Measurements from ENCODE around the gene COX10. TPM values are rescaled to one million over a fixed set of nuclear protein-coding genes. Genes with fewer than 3 reads are reported as not detected.

Gene COX10
- total RNA-seq, 2 donors from 2014 or later: 20.8 to 46.1 TPM

DNA sequence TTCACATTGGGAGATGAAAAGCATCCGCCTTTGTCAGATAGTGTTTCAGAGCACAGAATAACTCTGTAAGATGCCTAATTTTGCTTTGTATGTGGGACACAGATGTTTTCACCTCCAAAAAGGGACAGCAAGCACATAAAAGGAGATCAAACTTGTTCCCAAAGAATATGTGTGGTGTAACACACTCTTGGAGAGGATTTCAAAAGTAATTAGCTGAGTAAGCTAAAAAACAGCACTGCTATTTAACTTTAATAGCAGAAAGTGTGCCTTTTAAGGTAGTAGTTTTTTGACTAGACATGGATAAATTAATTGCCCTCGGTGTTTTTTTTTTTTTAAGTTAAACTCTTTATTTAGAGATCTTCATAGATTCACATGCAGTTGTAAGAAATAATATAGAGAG lies 65.2 kb downstream of the COX10 start:
- Histone ChIP-seq H3K27me3 (peaks cover 0 to 4% of the 10 kb centered on the region in 2 donors), H3K9me3 (no peaks in the 10 kb centered on the region), H3K27ac (no peak overlapping the region), H3K36me3 (replicated peaks in 1 of 2; ENCODE audit: insufficient read depth in 1 of 2, low read depth in 2 of 2) (no peaks in the 10 kb centered on the region), H3K4me1 (no peaks in the 10 kb centered on the region), H3K4me3 (no peak overlapping the region)
- intact Hi-C loops (cut with DNase I): no loop called here
- TF ChIP-seq POLR2A (IDR thresholded peaks at IDR 0.05): no peak
- TF ChIP-seq CTCF (IDR thresholded peaks at IDR 0.05): no peak
- 82 to 89% methylated on average over 2 of the region's 2 CpGs for WGBS, 2 donors
- DNase-seq (no peak), ATAC-seq (no peak)

DNA sequence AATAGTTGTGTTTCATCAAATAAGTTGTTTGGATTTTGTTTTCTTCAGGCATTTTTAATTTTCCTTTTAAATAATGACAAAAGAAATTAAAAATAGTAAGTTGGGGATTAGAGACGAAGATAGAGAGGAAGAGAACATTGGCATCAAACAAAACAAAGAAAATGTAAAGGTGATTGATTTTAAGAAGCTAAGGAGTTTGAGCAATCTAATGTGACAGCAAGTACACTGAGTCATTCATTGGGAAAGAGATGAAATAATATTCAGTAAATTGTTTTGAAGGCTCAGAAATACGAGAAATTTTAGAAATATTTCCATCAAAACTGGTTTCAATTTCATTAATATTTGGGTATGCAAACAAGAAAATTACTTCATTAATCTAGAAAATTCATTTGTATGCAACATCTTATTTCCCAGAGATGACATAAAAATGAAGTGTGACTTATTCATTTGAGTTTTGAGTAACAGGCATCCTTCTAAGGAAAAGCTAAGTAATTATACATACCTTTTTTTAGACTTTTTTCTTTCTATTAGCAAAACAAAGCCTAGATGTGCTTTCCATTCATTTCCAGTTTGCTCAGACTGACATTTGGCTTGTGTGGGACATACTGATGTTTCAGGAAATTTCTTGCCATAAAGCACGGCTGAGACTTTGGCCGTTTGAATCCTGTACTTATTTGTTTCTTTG lies 66.7 kb downstream of the COX10 start:
- 87 to 88% methylated on average over 4 of the region's 4 CpGs for WGBS, 2 donors
- TF ChIP-seq CTCF (IDR thresholded peaks at IDR 0.05): no peak
- TF ChIP-seq POLR2A (IDR thresholded peaks at IDR 0.05): no peak
- Histone ChIP-seq H3K9me3 (no peaks in the 10 kb centered on the region), H3K27me3 (peaks cover 0 to 4% of the 10 kb centered on the region in 2 donors), H3K4me3 (no peak overlapping the region), H3K36me3 (replicated peaks in 1 of 2; ENCODE audit: insufficient read depth in 1 of 2, low read depth in 2 of 2) (no peaks in the 10 kb centered on the region), H3K4me1 (no peaks in the 10 kb centered on the region), H3K27ac (no peak overlapping the region)
- intact Hi-C loops (cut with DNase I): no loop called here
- ATAC-seq: no peak
- DNase-seq: no peak

DNA sequence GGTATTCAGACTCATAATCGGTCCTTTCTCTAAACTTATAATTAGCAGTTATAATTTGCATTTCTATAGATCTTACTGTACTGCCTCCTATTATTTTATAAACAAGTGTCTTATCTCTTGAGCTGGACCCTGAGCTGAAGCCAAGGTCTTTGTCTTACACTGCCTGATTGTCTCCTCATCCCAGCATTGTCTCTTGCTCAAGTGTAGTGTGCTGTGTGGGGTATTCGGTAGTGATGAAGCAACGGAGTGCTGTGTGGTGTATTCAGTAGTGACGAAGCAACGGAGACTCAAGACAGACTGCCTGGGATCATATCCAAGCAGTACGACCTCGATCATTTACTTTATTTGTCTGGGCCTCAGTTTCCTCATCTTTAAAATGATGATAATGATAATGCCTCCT lies 69.3 kb downstream of the COX10 start:
- Histone ChIP-seq H3K27me3 (peaks cover 0 to 4% of the 10 kb centered on the region in 2 donors), H3K4me1 (peaks cover 4% of the 10 kb centered on the region), H3K9me3 (no peaks in the 10 kb centered on the region), H3K27ac (no peak overlapping the region), H3K4me3 (no peak overlapping the region), H3K36me3 (replicated peaks in 1 of 2; ENCODE audit: insufficient read depth in 1 of 2, low read depth in 2 of 2) (no peaks in the 10 kb centered on the region)
- intact Hi-C loops (cut with DNase I): no loop called here
- TF ChIP-seq CTCF (IDR thresholded peaks at IDR 0.05) (no peak), POLR2A (IDR thresholded peaks at IDR 0.05) (no peak)
- WGBS, 2 donors: 92% methylated on average over 7 of the region's 7 CpGs
- DNase-seq (no peak), ATAC-seq (no peak)

- ATAC-seq (peak; percentile 33), DNase-seq (peak; percentile 26 to 70 (median 53))
- H3K4me3 ChIP-seq: no peak overlapping the region
- WGBS, 2 donors: 28 to 33% methylated on average over 3 of the region's 3 CpGs
- no peaks in the 10 kb centered on the region for H3K36me3 ChIP-seq (replicated peaks in 1 of 2; ENCODE audit: insufficient read depth in 1 of 2, low read depth in 2 of 2)
- intact Hi-C loops (cut with DNase I): no loop called here
- no peaks in the 10 kb centered on the region for H3K27me3 ChIP-seq
- peaks cover 7% of the 10 kb centered on the region for H3K4me1 ChIP-seq
- no peaks in the 10 kb centered on the region for H3K9me3 ChIP-seq
- TF ChIP-seq POLR2A (IDR thresholded peaks at IDR 0.05): no peak
- no peak for TF ChIP-seq CTCF (IDR thresholded peaks at IDR 0.05)
- no peak overlapping the region for H3K27ac ChIP-seq
These were observed 74.4 kb downstream of the COX10 start for GRCh38 chr17:14143688-14144087.

- 81 to 86% methylated on average over 4 of the region's 4 CpGs for WGBS, 2 donors
- Histone ChIP-seq H3K9me3 (no peaks in the 10 kb centered on the region), H3K4me3 (no peak overlapping the region), H3K27ac (no peak overlapping the region), H3K4me1 (peaks cover 7% of the 10 kb centered on the region), H3K36me3 (replicated peaks in 1 of 2; ENCODE audit: insufficient read depth in 1 of 2, low read depth in 2 of 2) (no peaks in the 10 kb centered on the region), H3K27me3 (no peaks in the 10 kb centered on the region)
- no peak for DNase-seq
- TF ChIP-seq CTCF (IDR thresholded peaks at IDR 0.05) (no peak), POLR2A (IDR thresholded peaks at IDR 0.05) (no peak)
- no peak for ATAC-seq
- intact Hi-C loops (cut with DNase I): no loop called here
These were observed 75.2 kb downstream of the COX10 start for GRCh38 chr17:14144508-14144907.

All from body of pancreas (tissue), 4 donors.